ENCODE results near the gene HIVEP3.

DNA sequence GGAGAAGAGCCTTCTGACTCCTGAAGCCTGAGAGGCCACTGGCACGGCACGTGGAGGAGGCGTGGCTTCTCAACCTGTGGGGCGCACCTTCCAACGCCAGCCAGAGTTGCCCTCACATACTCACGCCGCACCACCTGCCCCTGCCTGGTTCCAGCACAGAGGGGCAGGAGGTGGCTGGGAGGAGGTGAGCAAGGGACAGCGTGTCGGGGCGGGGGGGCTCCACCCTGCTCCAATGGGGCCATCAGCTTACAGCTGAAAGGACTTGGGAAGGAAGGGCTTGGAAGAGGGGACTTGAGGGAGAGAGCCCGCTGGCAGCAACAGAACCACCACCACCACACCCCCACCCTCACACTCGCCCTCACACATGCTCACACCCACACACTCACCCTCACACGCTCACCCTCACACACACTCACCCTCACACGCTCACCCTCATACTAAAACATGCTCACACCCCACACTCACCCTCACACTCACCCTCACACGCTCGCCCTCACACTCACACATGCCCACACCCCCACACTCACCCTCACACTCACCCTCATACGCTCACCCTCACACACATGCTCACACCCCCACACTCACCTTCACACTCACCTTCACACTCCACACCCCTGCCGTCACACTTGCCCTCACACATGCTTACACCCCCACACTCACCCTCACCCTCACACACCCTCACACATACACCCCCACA is 392.7 kb downstream of the HIVEP3 start:
- no peak for TF ChIP-seq POLR2A (IDR thresholded peaks at IDR 0.05; ENCODE audit: low read length)
- TF ChIP-seq GATA1 (IDR thresholded peaks at IDR 0.05; ENCODE audit: low read depth, low read length) = no peak

All from erythroblast (primary cell).